ENCODE data around the gene SH3BP1. TPM values are rescaled to one million over a fixed set of nuclear protein-coding genes. Genes with fewer than 3 reads are reported as not detected.

SH3BP1 gene
- total and polyA plus RNA-seq, 2 of the 4 experiments (the other 2 are of a cell fraction): 8.8 to 33.3 TPM

- in situ Hi-C loops (cut with MboI; ENCODE audit: low sequenced_read_pairs): loop anchor here (5.0 kb wide), 1 partner anchor 151 kb away; no protein-coding TSS in a partner anchor
- peak overlapping the region; percentile 99 for H3K4me2 ChIP-seq (ENCODE audit: low read depth, low read length)
Measured at GRCh38 chr22:37640591-37641560, 1.4 kb downstream of the SH3BP1 start.

More at GRCh38 chr22:37640591-37641560, 1.4 kb downstream of the SH3BP1 start:
- Histone ChIP-seq H2BK120ac (ENCODE audit: low read depth, low read length) (0 out of 2 replicates have a peak overlapping the region, but pooled peaks have one; percentile 38), H3K23ac (ENCODE audit: low read depth, low read length) (peak overlapping the region; percentile 95; the same call in 1 of the 2 replicates), H3K9ac (ENCODE audit: low read depth, low read length) (peak overlapping the region; percentile 87), H2AK9ac (replicated peaks; ENCODE audit: low read depth, low read length, poor library complexity) (peak overlapping the region; percentile 74), H3K4ac (ENCODE audit: low read depth, low read length) (peak overlapping the region; percentile 79), H4K8ac (ENCODE audit: low read depth in 2 of 2, low read length in 2 of 2) (peak overlapping the region in 1 of 2 experiments; percentile 40; a peak in 2 of 4 replicates), H2BK15ac (ENCODE audit: low read depth, low read length) (peak overlapping the region; percentile 4; the same call in 1 of the 3 replicates), H4K20me1 (ENCODE audit: insufficient read depth, low read length) (peaks cover 9% of the 10 kb centered on the region), H3K9me1 (ENCODE audit: insufficient read depth, low read length) (no peaks in the 10 kb centered on the region), H4K5ac (ENCODE audit: low read depth, low read length) (peak overlapping the region; percentile 45; the same call in 1 of the 2 replicates), H3K18ac (ENCODE audit: low read depth, low read length) (peak overlapping the region; percentile 4; the same call in 1 of the 2 replicates), H3K9me3 (ENCODE audit: control insufficient read depth, insufficient read depth, low read length) (no peaks in the 10 kb centered on the region), H3K56ac (ENCODE audit: extremely low read depth, insufficient read depth, low read length) (no peak overlapping the region), H3K27me3 (ENCODE audit: control insufficient read depth, insufficient read depth, low read length) (no peaks in the 10 kb centered on the region), H2AFZ (replicated peaks; ENCODE audit: low read length, poor library complexity) (peak overlapping the region; percentile 60), H2BK20ac (ENCODE audit: low read depth, low read length) (no peak overlapping the region), H3K79me1 (ENCODE audit: low read depth in 1 of 2, low read length in 2 of 2) (peaks cover 0 to 69% of the 10 kb centered on the region in 2 experiments; a peak in 3 of 4 replicates), H3K36me3 (ENCODE audit: control insufficient read depth, insufficient read depth, low read length) (peaks cover 25% of the 10 kb centered on the region), H2AK5ac (ENCODE audit: low read depth, low read length) (peak overlapping the region; percentile 42), H3K4me1 (ENCODE audit: control insufficient read depth, insufficient read depth, low read length) (peaks cover 25% of the 10 kb centered on the region), H3K4me3 (ENCODE audit: insufficient read depth, low read depth, low read length) (peak overlapping the region; percentile 95), H3K14ac (replicated peaks; ENCODE audit: low read depth, low read length) (peak overlapping the region; percentile 83), H2BK5ac (ENCODE audit: low read depth, low read length, poor library complexity, severe bottlenecking) (peak overlapping the region; percentile 28), H3K27ac (ENCODE audit: insufficient read depth, low read length) (peak overlapping the region; percentile 14), H4K91ac (ENCODE audit: insufficient read depth, low read depth, low read length) (peak overlapping the region; percentile 63)
- ATAC-seq (ENCODE audit: low read depth) (no peak), DNase-seq (no peak)
- CTCF ChIA-PET: no interaction called here
- WGBS, 2 experiments (ENCODE audit: extremely low coverage in 2 of 2, insufficient read length in 1 of 2): no CpG with 5 or more reads among the region's 24 CpGs
- TF ChIP-seq CHD1 (IDR thresholded peaks at IDR 0.05; ENCODE audit: low read depth, low read length) (no peak), RAD21 (IDR thresholded peaks at IDR 0.05; ENCODE audit: low read length) (no peak), RFX5 (IDR thresholded peaks at IDR 0.05; ENCODE audit: low read depth, low read length) (no peak), MAFK (IDR thresholded peaks at IDR 0.05; ENCODE audit: low read depth, low read length) (no peak), NFE2L2 (IDR thresholded peaks at IDR 0.05; ENCODE audit: low read depth, low read length) (no peak), SMC3 (IDR thresholded peaks at IDR 0.05; ENCODE audit: low read depth, low read length) (no peak), CEBPB (IDR thresholded peaks at IDR 0.05; ENCODE audit: low read depth, low read length) (peak; percentile 39; the same call in 1 of the 2 replicates), USF2 (IDR thresholded peaks at IDR 0.05; ENCODE audit: low read depth, low read length) (no peak)
- BruUV-seq (replicated peaks): no TSS peak
- dilution Hi-C loops (cut with HindIII; ENCODE audit: low sequenced_read_pairs, unreplicated experiment): no loop called here
- POLR2A ChIA-PET (ENCODE audit: unreplicated experiment): interaction anchor here (1.4 kb wide), 1 partner anchor 40 kb away, joined by 15 read pairs; no protein-coding TSS in a partner anchor
- intact Hi-C loops (cut with micrococcal nuclease): loop anchor here (5.0 kb wide), 1 partner anchor 96 kb away; no protein-coding TSS in a partner anchor

All from IMR-90 (cell line).